ENCODE results near the gene ULK3. TPM values are rescaled to one million over a fixed set of nuclear protein-coding genes. Genes with fewer than 3 reads are reported as not detected.
"Not testable (repeated sequence)": the region's sequence is repeated elsewhere in the genome, so short reads cannot be mapped to it uniquely, and the experiment has no call there.

Gene ULK3
- total and polyA plus RNA-seq, 10 donors: 33.2 to 74.6 (median 60.3) TPM

- Histone ChIP-seq H3K27ac (peak overlapping the region; percentile 66 to 93 (median 86)), H3K9me3 (no peaks in the 10 kb centered on the region), H3K4me3 (peak overlapping the region; percentile 73 to 95 (median 80)), H3K27me3 (replicated peaks in 1 of 7) (no peaks in the 10 kb centered on the region), H3K4me1 (peaks cover 14 to 65% (median 41%) of the 10 kb centered on the region in 6 donors), H3K36me3 (peaks cover 0 to 30% (median 10%) of the 10 kb centered on the region in 6 donors)
- intact Hi-C loops (cut with DNase I; ENCODE audit: low total_unique reads): no loop called here
- TF ChIP-seq POLR2AphosphoS5 (IDR thresholded peaks at IDR 0.05): no peak
- TF ChIP-seq CTCF (IDR thresholded peaks at IDR 0.05 in 8 of 11, conservative IDR thresholded peaks at IDR 0.05 in 3 of 11): no peak
- TF ChIP-seq POLR2A (IDR thresholded peaks at IDR 0.05): no peak
- DNase-seq: no peak
- WGBS, 5 donors: 0 to 27% (median 6%) methylated on average over 1 of the region's 1 CpG
Observed at GRCh38 chr15:74890665-74890960, 47.7 kb upstream of the ULK3 start.

GRCh38 chr15:74889883-74890664, 47.1 kb upstream of the ULK3 start, which contains the start of gene MPI:
MPI (plus strand) TSS chr15:74890042; CDS start chr15:74890074, 32 bp downstream.
- 2 to 4% (median 3%) methylated on average over 37 to 47 of the region's 47 CpGs for WGBS, 5 donors
- Histone ChIP-seq H3K9me3 (no peaks in the 10 kb centered on the region), H3K4me1 (peaks cover 14 to 67% (median 41%) of the 10 kb centered on the region in 6 donors), H3K27ac (peak within 1 kb of the TSS; percentile 66 to 93 (median 86)), H3K36me3 (peaks cover 0 to 26% (median 10%) of the 10 kb centered on the region in 6 donors), H3K27me3 (replicated peaks in 1 of 7) (no peaks in the 10 kb centered on the region), H3K4me3 (peak within 1 kb of the TSS; percentile 73 to 95 (median 80))
- TF ChIP-seq POLR2A (IDR thresholded peaks at IDR 0.05): peak in 1 of 3 donors; percentile 20
- peak; percentile 91 to 93 (median 92) for TF ChIP-seq POLR2AphosphoS5 (IDR thresholded peaks at IDR 0.05)
- peak in 6 of 11 experiments; percentile 31 to 49 (median 36) for TF ChIP-seq CTCF (IDR thresholded peaks at IDR 0.05 in 8 of 11, conservative IDR thresholded peaks at IDR 0.05 in 3 of 11)
- peak; percentile 97 for DNase-seq
- intact Hi-C loops (cut with DNase I; ENCODE audit: low total_unique reads): no loop called here

GRCh38 chr15:74889390-74889882, 46.5 kb upstream of the ULK3 start:
- TF ChIP-seq CTCF (IDR thresholded peaks at IDR 0.05 in 8 of 11, conservative IDR thresholded peaks at IDR 0.05 in 3 of 11) (peak in 1 of 11 experiments; percentile 30), POLR2A (IDR thresholded peaks at IDR 0.05) (no peak)
- H3K4me3 ChIP-seq: peak overlapping the region; percentile 73 to 95 (median 80)
- WGBS, 5 donors: 13 to 29% (median 22%) methylated on average over 8 of the region's 8 CpGs
- peaks cover 0 to 26% (median 10%) of the 10 kb centered on the region in 6 donors for H3K36me3 ChIP-seq
- peaks cover 14 to 74% (median 47%) of the 10 kb centered on the region in 6 donors for H3K4me1 ChIP-seq
- intact Hi-C loops (cut with DNase I; ENCODE audit: low total_unique reads): no loop called here
- H3K27ac ChIP-seq: peak overlapping the region in 7 of 8 donors; percentile 77 to 93 (median 87)
- no peaks in the 10 kb centered on the region for H3K9me3 ChIP-seq
- DNase-seq: peak; percentile 84
- H3K27me3 ChIP-seq (replicated peaks in 1 of 7): no peaks in the 10 kb centered on the region

- no peaks in the 10 kb centered on the region for H3K9me3 ChIP-seq
- no peaks in the 10 kb centered on the region for H3K27me3 ChIP-seq (replicated peaks in 1 of 7)
- H3K27ac ChIP-seq: peak overlapping the region in 6 of 8 donors; percentile 77 to 93 (median 86)
- DNase-seq: no peak
- 77 to 91% (median 83%) methylated on average over 4 of the region's 4 CpGs for WGBS, 5 donors
- peaks cover 14 to 75% (median 51%) of the 10 kb centered on the region in 6 donors for H3K4me1 ChIP-seq
- H3K36me3 ChIP-seq: peaks cover 0 to 26% (median 10%) of the 10 kb centered on the region in 6 donors
- peak overlapping the region in 1 of 8 donors; percentile 95 for H3K4me3 ChIP-seq
- intact Hi-C loops (cut with DNase I; ENCODE audit: low total_unique reads): no loop called here
- TF ChIP-seq POLR2AphosphoS5 (IDR thresholded peaks at IDR 0.05) (no peak), POLR2A (IDR thresholded peaks at IDR 0.05) (no peak), CTCF (IDR thresholded peaks at IDR 0.05 in 8 of 11, conservative IDR thresholded peaks at IDR 0.05 in 3 of 11) (no peak)
Observed at GRCh38 chr15:74888716-74889115, 45.8 kb upstream of the ULK3 start.

- H3K27ac ChIP-seq: peak overlapping the region in 1 of 8 donors; percentile 13
- DNase-seq; H3K9me3 ChIP-seq; intact Hi-C loops (cut with DNase I; ENCODE audit: low total_unique reads); H3K4me3 ChIP-seq; H3K27me3 ChIP-seq (replicated peaks in 1 of 7): not testable (repeated sequence)
- WGBS, 5 donors: 56 to 82% (median 70%) methylated on average over 6 to 10 of the region's 10 CpGs
- H3K36me3 ChIP-seq: peaks cover 0 to 15% (median 4%) of the 10 kb centered on the region in 6 donors
- H3K4me1 ChIP-seq: peaks cover 13 to 68% (median 43%) of the 10 kb centered on the region in 6 donors
Observed at GRCh38 chr15:74887537-74888193, 44.7 kb upstream of the ULK3 start.

Data from spleen (tissue), 11 donors.